Left lung (tissue), 10 donors: Measurements from ENCODE around the gene IL27RA. TPM values are rescaled to one million over a fixed set of nuclear protein-coding genes. Genes with fewer than 3 reads are reported as not detected.
A peak's percentile ranks its signal among the peaks of the same experiment; 100 is the strongest.

Source experiments
- ATAC-seq: fragments of 200-7000 bp; cut with Tn5 transposase; one replicate; pipeline ENCODE4 v1.9.1; 2020; ENCODE audit warnings: moderate library complexity
- DNase-seq, 4 donors: peaks; one replicate each; pipeline ENCODE4 v3.0.0-alpha.2; 2013 to 2020
- H3K27ac ChIP-seq, 2 donors: fragments of 200-600 bp; sonication (generic) in 1 of 2; one replicate each; pipeline versions ENCODE4 v1.5.0 to v1.8.0; 2020 to 2021
- H3K27me3 ChIP-seq, 2 donors: fragments of 200-600 bp; sonication (generic) in 1 of 2; one replicate each; pipeline versions ENCODE4 v1.5.0 to v1.8.0; 2020 to 2021
- H3K36me3 ChIP-seq, 2 donors: fragments of 200-600 bp; sonication (generic) in 1 of 2; one replicate each; pipeline versions ENCODE4 v1.5.0 to v1.8.0; 2020 to 2021
- H3K4me1 ChIP-seq, 2 donors: fragments of 200-600 bp; one replicate each; pipeline ENCODE4 v1.8.0; 2021
- H3K4me3 ChIP-seq, 2 donors: fragments of 200-600 bp; sonication (generic) in 1 of 2; one replicate each; pipeline versions ENCODE4 v1.5.0 to v1.8.0; 2020 to 2021; ENCODE audit warnings: mild to moderate bottlenecking in 1 of 2
- H3K9me3 ChIP-seq, 2 donors: fragments of 200-600 bp; sonication (generic) in 1 of 2; one replicate each; pipeline versions ENCODE4 v1.5.0 to v1.8.0; 2020 to 2021
- CTCF ChIP-seq, 2 donors: fragments of 200-600 bp; sonication (generic) in 1 of 2; IDR thresholded peaks; one replicate each; pipeline versions ENCODE4 v1.5.0 to v1.8.0; 2021; ENCODE audit warnings: antibody characterized with exemption in 2 of 2
- intact Hi-C, 2 donors: fragments of 100-400 bp; cut with DNase I; formaldehyde crosslinking; loops; one replicate each; pipeline versions ENCODE4 v1.11.2 to v1.14.2; 2022
- polyA plus RNA-seq, 6 donors: library from polyadenylated mRNA; unstranded; fragments of 120-200 nt; gene quantifications; one replicate each; pipeline ENCODE4 v1.2.1, GENCODE V29; 2013; ENCODE audit not compliant: insufficient read length in 6 of 6
- total RNA-seq, 2 donors: library from RNA; stranded (reverse); fragmentation: NEBNext Ultra II Directional; extraction: Animal tissue kit (Norgen Biotek cat#: 25700); gene quantifications; one replicate each; pipeline ENCODE4 v1.2.1, GENCODE V29; 2021
- donor health status: DM: no; HTN: yes; CAD: no.
- donor health status: DM: no; HTN: no; CAD: no.

IL27RA gene
- total and polyA plus RNA-seq, 8 donors, result 6.7 to 17.4 (median 8.3) TPM

GRCh38 chr19:14078411-14078810 lies 46.8 kb downstream of the IL27RA start:
- Histone ChIP-seq H3K27me3 (no peaks in the 10 kb centered on the region), H3K4me3 (no peak overlapping the region), H3K36me3 (no peaks in the 10 kb centered on the region), H3K4me1 (peaks cover 12 to 80% of the 10 kb centered on the region in 2 donors), H3K9me3 (no peaks in the 10 kb centered on the region), H3K27ac (peak overlapping the region in 1 of 2 donors; percentile 78)
- TF ChIP-seq CTCF (IDR thresholded peaks at IDR 0.05), result no peak
- intact Hi-C loops, result loop anchor here in 1 of 2 donors (5.0 kb wide), 1 partner anchor 201 kb away; the partner anchor contains the start of gene NANOS3
- ATAC-seq (no peak), DNase-seq (no peak)

- Histone ChIP-seq H3K36me3 (no peaks in the 10 kb centered on the region), H3K4me3 (peak overlapping the region; percentile 68 to 72), H3K9me3 (no peaks in the 10 kb centered on the region), H3K27me3 (no peaks in the 10 kb centered on the region), H3K4me1 (peaks cover 8 to 55% of the 10 kb centered on the region in 2 donors), H3K27ac (peak overlapping the region; percentile 84 to 92)
- intact Hi-C loops, result no loop called here
- no peak for TF ChIP-seq CTCF (IDR thresholded peaks at IDR 0.05)
- DNase-seq (peak; percentile 95 to 100 (median 99)), ATAC-seq (peak; percentile 95)
Observed at GRCh38 chr19:14080887-14081796, 49.6 kb downstream of the IL27RA start.

GRCh38 chr19:14081797-14082674 lies 50.5 kb downstream of the IL27RA start:
- Histone ChIP-seq H3K9me3 (no peaks in the 10 kb centered on the region), H3K27ac (peak overlapping the region; percentile 84 to 92), H3K4me3 (peak overlapping the region; percentile 68 to 72), H3K27me3 (no peaks in the 10 kb centered on the region), H3K4me1 (peaks cover 8 to 48% of the 10 kb centered on the region in 2 donors), H3K36me3 (peaks cover 0 to 4% of the 10 kb centered on the region in 2 donors)
- intact Hi-C loops, result no loop called here
- peak; percentile 29 for ATAC-seq
- peak in 1 of 4 donors; percentile 88 for DNase-seq
- no peak for TF ChIP-seq CTCF (IDR thresholded peaks at IDR 0.05)

GRCh38 chr19:14082675-14082960 lies 51.1 kb downstream of the IL27RA start:
- TF ChIP-seq CTCF (IDR thresholded peaks at IDR 0.05), result no peak
- intact Hi-C loops, result no loop called here
- DNase-seq (no peak), ATAC-seq (no peak)
- no peaks in the 10 kb centered on the region for H3K9me3 ChIP-seq
- peaks cover 0 to 9% of the 10 kb centered on the region in 2 donors for H3K36me3 ChIP-seq
- H3K27ac ChIP-seq, result no peak overlapping the region
- peaks cover 8 to 43% of the 10 kb centered on the region in 2 donors for H3K4me1 ChIP-seq
- H3K27me3 ChIP-seq, result no peaks in the 10 kb centered on the region
- peak overlapping the region in 1 of 2 donors; percentile 72 for H3K4me3 ChIP-seq
